ENCODE data around the gene LARP6. TPM values are rescaled to one million over a fixed set of nuclear protein-coding genes. Genes with fewer than 3 reads are reported as not detected.

The LARP6 gene
- total RNA-seq, 1 experiment from 2014 or later = 53.6 TPM

DNA sequence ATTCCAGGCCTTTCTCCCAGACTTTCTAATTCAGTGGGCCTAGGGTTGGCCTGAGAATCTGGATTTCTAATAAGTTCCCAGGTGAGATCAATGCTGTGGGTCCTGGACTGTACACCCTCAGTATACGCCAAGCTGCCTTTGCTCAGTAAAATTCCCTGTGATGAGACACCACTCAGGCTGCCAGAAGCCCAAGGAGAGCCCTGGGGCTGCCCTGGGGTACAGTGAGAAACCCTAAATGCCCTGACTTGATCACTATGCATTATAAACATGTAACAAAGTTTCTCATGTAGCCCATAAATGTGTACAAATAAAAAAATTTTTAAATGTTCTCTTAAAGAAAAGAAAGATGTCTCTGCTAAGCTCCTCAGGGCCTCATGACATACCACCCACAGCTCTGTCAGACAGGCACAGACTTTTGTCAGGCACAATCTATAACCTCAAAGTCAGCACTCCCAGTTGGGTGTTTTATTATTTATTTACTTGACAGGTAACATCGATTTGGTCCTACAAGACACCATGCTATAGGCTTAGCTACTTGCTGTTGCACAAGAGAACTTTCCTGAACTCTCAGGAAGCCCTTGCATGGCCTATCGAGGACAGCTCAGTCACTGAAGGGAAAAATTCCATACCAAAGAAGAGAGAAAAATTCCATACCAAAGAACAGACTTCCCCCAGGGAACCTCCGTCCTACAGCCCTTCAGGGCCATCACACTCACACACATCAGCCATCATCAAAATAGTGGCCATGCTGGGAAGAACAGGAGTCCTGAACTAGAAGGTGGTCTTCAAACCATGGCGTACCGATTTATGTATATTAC is 22.7 kb downstream of the LARP6 start:
- TF ChIP-seq, protein P1, sequence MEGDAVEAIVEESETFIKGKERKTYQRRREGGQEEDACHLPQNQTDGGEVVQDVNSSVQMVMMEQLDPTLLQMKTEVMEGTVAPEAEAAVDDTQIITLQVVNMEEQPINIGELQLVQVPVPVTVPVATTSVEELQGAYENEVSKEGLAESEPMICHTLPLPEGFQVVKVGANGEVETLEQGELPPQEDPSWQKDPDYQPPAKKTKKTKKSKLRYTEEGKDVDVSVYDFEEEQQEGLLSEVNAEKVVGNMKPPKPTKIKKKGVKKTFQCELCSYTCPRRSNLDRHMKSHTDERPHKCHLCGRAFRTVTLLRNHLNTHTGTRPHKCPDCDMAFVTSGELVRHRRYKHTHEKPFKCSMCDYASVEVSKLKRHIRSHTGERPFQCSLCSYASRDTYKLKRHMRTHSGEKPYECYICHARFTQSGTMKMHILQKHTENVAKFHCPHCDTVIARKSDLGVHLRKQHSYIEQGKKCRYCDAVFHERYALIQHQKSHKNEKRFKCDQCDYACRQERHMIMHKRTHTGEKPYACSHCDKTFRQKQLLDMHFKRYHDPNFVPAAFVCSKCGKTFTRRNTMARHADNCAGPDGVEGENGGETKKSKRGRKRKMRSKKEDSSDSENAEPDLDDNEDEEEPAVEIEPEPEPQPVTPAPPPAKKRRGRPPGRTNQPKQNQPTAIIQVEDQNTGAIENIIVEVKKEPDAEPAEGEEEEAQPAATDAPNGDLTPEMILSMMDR (conservative IDR thresholded peaks at IDR 0.05; ENCODE audit: low read depth, low read length) = no peak
- no peak for TF ChIP-seq EZH2 (IDR thresholded peaks at IDR 0.05; ENCODE audit: borderline replicate concordance, low read depth, low read length, poor library complexity, severe bottlenecking)
- no TSS peak for BruUV-seq (replicated peaks)
- no peak overlapping the region for H3K27ac ChIP-seq (ENCODE audit: low read depth, low read length, poor library complexity, severe bottlenecking)
- no peaks in the 10 kb centered on the region for H3K27me3 ChIP-seq (replicated peaks; ENCODE audit: insufficient read depth, low read depth, low read length, poor library complexity)
- POLR2A ChIA-PET (ENCODE audit: low non-redundant PET) = no interaction called here
- peaks cover 39% of the 10 kb centered on the region for H3K4me1 ChIP-seq (ENCODE audit: insufficient read depth, low read length, poor library complexity, severe bottlenecking)
- intact Hi-C loops (cut with micrococcal nuclease; ENCODE audit: unreplicated experiment) = loop anchor here (5.0 kb wide), 1 partner anchor 36 kb away; no protein-coding TSS in a partner anchor
- H3K9me3 ChIP-seq (ENCODE audit: low read depth, low read length, poor library complexity, severe bottlenecking) = no peaks in the 10 kb centered on the region
- peaks cover 25% of the 10 kb centered on the region for H3K36me3 ChIP-seq (ENCODE audit: insufficient read depth, low read length, poor library complexity, severe bottlenecking)
- DNase-seq (ENCODE audit: low spot score) = no peak
- CTCF ChIA-PET = no interaction called here
- no peak overlapping the region for H3K4me3 ChIP-seq (ENCODE audit: low read depth, low read length, poor library complexity, severe bottlenecking)

DNA sequence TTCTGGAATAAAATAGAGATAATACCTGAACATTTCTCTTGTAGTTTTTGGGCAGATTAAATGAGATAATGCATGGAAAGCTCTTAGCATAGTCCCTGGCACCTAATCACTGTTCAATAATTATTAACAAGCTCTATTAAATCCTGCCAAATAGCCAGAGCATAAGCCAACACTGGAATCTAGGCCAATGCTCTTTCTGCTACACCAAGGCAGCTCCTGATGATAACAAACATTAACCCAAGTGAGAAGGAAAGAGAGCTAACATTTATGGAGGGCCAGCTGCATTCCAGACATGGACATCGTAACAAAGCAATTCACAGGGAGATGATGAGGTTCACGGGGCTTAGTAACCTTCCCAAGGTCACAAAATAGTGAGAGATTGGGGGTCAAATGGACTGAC is 23.3 kb downstream of the LARP6 start:
- Histone ChIP-seq H3K27ac (ENCODE audit: low read depth, low read length, poor library complexity, severe bottlenecking) (no peak overlapping the region), H3K4me3 (ENCODE audit: low read depth, low read length, poor library complexity, severe bottlenecking) (no peak overlapping the region), H3K27me3 (replicated peaks; ENCODE audit: insufficient read depth, low read depth, low read length, poor library complexity) (no peaks in the 10 kb centered on the region), H3K9me3 (ENCODE audit: low read depth, low read length, poor library complexity, severe bottlenecking) (no peaks in the 10 kb centered on the region), H3K4me1 (ENCODE audit: insufficient read depth, low read length, poor library complexity, severe bottlenecking) (peaks cover 46% of the 10 kb centered on the region), H3K36me3 (ENCODE audit: insufficient read depth, low read length, poor library complexity, severe bottlenecking) (peaks cover 22% of the 10 kb centered on the region)
- ChIA-PET POLR2A (ENCODE audit: low non-redundant PET) (no interaction called here), CTCF (no interaction called here)
- TF ChIP-seq, protein P1 (conservative IDR thresholded peaks at IDR 0.05; ENCODE audit: low read depth, low read length) = no peak
- no peak for TF ChIP-seq EZH2 (IDR thresholded peaks at IDR 0.05; ENCODE audit: borderline replicate concordance, low read depth, low read length, poor library complexity, severe bottlenecking)
- intact Hi-C loops (cut with micrococcal nuclease; ENCODE audit: unreplicated experiment) = loop anchor here (5.0 kb wide), 1 partner anchor 37 kb away; no protein-coding TSS in a partner anchor
- BruUV-seq (replicated peaks) = no TSS peak
- DNase-seq (ENCODE audit: low spot score) = no peak

DNA sequence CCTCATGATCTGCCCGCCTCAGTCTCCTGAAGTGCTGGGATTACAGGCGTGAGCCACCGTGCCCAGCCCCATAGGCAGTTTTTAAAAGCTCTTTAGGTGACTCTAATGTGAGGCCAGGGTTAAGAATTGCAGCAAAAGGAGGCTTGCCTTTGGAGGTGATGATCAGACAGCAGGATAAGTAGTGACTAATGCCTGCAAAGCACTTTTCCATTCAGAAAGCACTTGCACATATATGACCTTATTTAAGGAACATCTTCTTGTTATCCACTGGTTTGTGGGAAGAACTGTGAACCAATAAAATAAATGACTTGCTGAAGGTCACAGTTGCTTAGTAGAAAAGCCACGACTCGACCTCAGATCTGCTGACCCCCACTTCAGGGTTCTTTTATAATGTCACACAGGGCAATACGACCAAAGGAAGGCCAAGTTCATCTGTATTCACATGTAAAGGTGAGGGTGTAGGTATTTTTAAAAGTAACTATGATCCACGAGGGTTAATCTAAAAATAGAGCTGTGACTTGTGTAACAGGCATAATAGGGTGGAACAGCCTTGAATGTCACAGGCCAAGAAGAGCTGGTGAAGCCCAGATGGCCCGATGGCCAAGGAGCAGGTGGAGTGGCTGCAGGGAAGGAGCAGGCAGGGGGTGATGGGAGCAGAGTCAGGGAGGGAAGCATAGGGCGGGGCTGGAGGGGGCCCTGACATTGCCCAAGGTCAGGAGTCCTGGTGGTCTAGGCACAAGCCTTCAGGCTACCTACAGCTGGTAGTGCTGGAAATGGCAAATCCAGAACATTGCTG is 24.4 kb downstream of the LARP6 start:
- TF ChIP-seq, protein P1 (conservative IDR thresholded peaks at IDR 0.05; ENCODE audit: low read depth, low read length) = no peak
- no peak for TF ChIP-seq EZH2 (IDR thresholded peaks at IDR 0.05; ENCODE audit: borderline replicate concordance, low read depth, low read length, poor library complexity, severe bottlenecking)
- intact Hi-C loops (cut with micrococcal nuclease; ENCODE audit: unreplicated experiment) = loop anchor here (5.0 kb wide), 1 partner anchor 38 kb away; no protein-coding TSS in a partner anchor
- Histone ChIP-seq H3K27ac (ENCODE audit: low read depth, low read length, poor library complexity, severe bottlenecking) (no peak overlapping the region), H3K27me3 (replicated peaks; ENCODE audit: insufficient read depth, low read depth, low read length, poor library complexity) (no peaks in the 10 kb centered on the region), H3K36me3 (ENCODE audit: insufficient read depth, low read length, poor library complexity, severe bottlenecking) (peaks cover 15% of the 10 kb centered on the region), H3K4me3 (ENCODE audit: low read depth, low read length, poor library complexity, severe bottlenecking) (no peak overlapping the region), H3K4me1 (ENCODE audit: insufficient read depth, low read length, poor library complexity, severe bottlenecking) (peaks cover 42% of the 10 kb centered on the region), H3K9me3 (ENCODE audit: low read depth, low read length, poor library complexity, severe bottlenecking) (no peaks in the 10 kb centered on the region)
- BruUV-seq (replicated peaks) = no TSS peak
- POLR2A ChIA-PET (ENCODE audit: low non-redundant PET) = no interaction called here
- CTCF ChIA-PET = no interaction called here
- DNase-seq (ENCODE audit: low spot score) = no peak

All from A673 (cell line).